GM12892 (cell line): ENCODE measurements around the gene PRKACB.

ENCODE experiments used
- POLR2A ChIP-seq: IDR thresholded peaks from 2 replicates; pipeline ENCODE4 v1.6.1; 2011; ENCODE audit warnings: low read depth, low read length, control low read depth
- POLR2AphosphoS5 ChIP-seq: IDR thresholded peaks from 2 replicates; pipeline ENCODE4 v1.6.1; 2011; ENCODE audit warnings: low read depth, low read length, control low read depth

DNA sequence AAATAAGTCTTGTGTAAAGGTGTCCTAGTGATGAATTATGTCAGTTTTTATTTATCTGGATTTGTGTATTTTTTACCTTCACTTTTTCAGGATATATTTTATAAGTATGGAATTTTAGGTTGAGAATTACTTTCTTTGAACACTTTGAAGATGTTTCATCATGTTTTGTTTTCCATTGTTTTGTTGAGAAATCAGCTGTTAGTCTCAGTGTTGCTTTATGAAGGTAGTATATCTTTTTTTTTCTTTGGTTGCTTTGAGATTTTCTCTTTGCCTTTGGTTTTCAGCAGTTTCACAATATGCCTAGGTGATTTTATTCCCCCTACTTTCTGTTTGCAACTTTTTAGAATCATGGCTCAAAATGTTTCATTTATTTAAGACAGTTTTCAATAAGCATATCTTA, 48.8 kb upstream of the PRKACB start:
- TF ChIP-seq POLR2A (no peak), POLR2AphosphoS5 (no peak)
